NK-92 treated with Interleukin-12 subunit alpha and Interleukin-12 subunit beta, amount 100 ng/mL, for 24 hours (cell line): Measurements from ENCODE around the gene NAA40.
"Not testable (repeated sequence)": the region's sequence is repeated elsewhere in the genome, so short reads cannot be mapped to it uniquely, and the experiment has no call there.

Experiments used
- DNase-seq: peaks from one replicate; lab custom pipeline; 2025; lab: John Stamatoyannopoulos, UW

The NAA40 gene

GRCh38 chr11:63939397-63939891, 642 bp downstream of the NAA40 start:
- no peak for DNase-seq

DNA sequence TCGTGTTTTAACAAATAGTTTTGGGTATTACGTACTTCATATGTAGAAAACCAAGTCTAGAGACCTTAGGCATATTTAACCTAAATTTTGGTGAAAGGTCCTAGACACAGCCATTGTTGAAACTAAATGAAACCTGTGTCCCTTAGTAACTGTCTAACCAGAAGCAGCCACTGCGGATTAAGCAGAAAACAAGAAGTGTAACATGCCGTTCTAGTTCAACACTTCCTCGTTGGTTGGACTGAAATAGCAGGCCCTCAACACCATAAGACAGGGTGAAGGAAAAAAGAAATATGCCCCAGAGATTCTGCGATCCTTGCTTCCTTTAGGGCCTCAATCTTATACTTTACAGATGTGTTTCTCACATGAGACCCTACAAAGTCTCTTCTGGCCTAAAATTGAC, 2.0 kb downstream of the NAA40 start:
- no peak for DNase-seq

DNA sequence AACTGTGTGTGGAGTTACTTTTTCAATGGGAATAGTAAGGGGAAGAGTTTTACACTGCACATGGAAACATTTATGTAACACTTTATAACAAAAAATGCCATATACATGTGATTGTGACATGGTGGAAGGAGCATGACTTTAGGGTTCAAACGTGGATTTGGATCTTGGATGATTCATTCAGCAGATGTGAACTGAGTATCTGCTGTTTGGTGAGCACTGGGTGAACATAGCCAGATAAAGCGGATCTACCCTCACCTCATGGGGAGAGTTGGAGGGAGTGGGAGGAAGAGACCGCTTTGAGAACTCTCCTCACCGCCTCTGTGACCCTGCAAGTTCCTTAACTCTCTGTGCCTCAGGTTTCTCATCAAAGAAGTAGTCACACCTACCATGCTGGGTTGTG, 3.1 kb downstream of the NAA40 start:
- DNase-seq, result no peak

GRCh38 chr11:63942803-63943202, 4.0 kb downstream of the NAA40 start:
- DNase-seq, result no peak

GRCh38 chr11:63944987-63945386, 6.2 kb downstream of the NAA40 start:
- no peak for DNase-seq

DNA sequence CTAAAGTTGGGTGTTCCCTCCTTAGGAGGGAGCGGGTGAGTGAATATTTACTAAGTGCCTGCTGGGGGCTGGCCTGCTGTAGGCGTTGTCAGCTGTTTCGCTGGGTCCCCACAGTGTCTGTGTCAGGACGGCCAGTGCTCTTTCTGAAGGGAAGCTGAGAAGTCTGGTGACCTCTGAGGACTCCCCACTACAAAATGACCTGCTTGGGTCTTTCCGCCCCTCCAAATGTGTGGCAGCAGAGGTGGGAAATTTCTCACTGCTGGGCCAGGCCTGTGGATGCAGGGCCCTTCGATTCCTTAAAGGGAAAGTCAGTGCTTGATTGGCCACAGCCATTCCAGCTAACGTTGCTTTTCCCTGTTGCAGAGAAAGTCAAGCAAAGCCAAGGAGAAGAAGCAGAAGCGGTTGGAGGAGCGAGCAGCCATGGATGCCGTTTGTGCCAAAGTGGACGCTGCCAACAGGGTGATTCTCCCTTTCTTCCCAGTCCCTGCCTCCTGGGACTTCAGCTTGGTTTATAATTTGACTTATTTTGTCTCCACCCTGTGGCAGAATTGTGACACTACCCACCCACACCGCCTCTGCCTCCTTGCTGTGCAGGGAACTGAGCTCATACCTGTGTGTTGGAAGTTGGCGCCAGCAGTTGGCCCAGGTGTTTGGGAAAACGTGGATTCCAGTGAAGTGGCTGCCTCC, 6.8 kb downstream of the NAA40 start:
- no peak for DNase-seq

- peak; percentile 61 for DNase-seq
Measured at GRCh38 chr11:63951779-63952536, 13.2 kb downstream of the NAA40 start.

DNA sequence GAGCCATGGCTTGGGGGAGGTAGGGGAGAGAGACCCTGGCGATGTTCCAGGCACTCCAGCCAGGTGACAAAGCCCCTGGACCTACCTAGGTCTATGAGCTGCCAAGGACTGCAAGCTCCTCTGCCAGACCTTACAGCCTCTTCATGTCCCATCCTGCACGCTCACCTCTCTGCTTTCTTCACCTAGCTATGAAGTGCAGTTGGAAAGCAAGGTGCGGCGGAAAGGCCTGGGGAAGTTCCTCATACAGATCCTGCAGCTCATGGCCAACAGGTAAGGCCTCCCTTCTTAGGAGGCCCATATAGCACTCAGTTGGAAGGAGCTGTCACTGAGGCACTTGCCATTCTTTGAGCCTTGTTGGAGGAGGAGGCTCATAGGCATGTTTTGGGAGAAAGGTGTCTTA, 13.8 kb downstream of the NAA40 start:
- DNase-seq, result no peak

- DNase-seq, result no peak
Measured at GRCh38 chr11:63958008-63958407, 19.2 kb downstream of the NAA40 start.

DNA sequence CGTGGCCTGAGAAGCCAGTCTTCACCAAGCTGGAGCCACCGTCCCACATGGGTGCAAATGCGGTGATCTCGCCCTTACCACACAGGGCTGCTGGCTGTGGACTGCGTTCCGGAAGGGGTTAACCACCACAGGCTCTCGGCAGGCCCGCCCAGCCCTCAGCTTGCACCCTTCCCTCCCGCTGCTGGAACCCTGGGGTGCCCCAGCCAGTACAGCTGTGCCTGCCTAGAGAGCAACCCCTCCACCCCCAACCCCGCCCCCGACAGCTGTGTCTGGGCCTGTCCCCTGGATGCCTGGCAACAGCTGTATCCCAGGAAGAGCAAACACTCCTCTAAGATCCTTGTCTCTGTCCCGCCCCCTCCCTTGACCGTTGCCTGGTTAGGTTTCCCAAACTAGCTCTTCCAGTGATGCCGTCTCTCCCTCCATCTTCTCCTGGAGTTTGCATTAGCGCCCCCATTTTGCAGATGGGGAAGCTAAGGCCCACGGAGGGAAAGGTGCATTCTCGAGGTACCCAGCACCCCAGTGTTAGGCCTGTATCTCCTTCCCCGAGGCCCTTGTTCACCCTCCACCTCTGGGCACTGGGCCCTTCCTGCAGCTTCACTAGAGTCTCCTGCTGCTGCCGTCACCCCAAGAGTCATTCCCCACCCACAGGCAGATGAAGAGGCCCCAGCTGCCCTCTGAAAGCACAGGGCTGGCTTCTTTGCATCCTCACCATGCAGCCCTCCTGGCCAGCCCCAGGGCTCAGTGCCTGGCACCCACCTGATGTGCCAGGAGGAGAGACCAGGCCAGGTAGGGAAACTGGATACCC, 23.0 kb downstream of the NAA40 start:
- peak; percentile 76 for DNase-seq

DNA sequence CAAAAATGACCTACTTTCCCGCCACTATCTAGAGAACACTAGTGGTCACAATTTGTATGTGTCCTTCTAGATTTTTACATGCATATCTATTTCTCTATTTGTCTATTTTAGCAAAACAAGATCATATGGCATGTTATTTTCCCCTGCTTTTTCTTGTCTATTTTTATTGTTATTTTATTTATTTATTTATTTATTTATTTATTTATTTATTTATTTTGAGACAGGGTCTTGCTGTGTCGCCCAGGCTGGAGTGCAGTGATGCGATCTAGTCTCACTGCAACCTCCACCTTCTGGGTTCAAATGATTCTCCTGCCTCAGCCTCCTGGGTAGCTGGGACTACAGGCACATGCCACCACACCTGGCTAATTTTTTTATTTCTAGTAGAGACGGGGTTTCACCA, 25.1 kb downstream of the NAA40 start:
- DNase-seq, result not testable (repeated sequence)

- no peak for DNase-seq
Measured at GRCh38 chr11:63966444-63966843, 27.6 kb downstream of the NAA40 start.

DNA sequence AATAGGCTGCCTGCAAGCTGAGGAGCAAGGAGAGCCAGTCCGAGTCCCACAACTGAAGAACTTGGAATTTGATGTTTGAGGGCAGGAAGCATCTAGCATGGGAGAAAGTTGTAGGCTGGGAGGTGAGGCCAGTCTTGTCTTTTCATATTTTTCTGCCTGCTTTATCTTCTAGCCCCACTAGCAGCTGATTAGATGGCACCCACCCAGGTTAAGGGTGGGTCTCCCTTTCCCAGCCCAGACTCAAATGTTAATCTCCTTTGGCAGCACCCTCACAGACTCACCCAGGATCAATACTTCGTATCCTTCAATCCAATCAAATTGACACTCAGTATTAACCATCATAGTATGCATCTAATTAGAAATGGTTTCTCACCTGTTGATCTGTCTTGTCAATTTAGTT, 30.7 kb downstream of the NAA40 start:
- DNase-seq, result no peak

DNA sequence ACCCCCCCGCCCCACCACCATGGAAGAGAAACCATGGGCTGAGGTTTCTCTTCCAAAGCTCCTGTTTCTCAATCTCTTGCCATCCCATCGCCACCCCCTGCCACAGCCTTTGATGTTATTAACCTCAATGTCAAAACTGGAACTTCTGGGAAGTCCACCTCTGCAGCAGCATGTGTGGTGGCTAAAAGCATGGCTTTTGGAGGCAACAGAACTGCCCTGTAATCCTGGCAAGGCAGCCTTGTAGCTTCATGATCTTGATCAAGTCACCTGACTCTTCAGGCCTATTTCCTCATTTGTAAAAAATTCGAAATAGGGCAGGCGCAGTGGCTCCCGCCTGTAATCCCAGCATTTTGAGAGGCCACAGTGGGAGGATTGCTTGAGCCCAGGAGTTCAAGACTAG, 32.1 kb downstream of the NAA40 start:
- no peak for DNase-seq

DNA sequence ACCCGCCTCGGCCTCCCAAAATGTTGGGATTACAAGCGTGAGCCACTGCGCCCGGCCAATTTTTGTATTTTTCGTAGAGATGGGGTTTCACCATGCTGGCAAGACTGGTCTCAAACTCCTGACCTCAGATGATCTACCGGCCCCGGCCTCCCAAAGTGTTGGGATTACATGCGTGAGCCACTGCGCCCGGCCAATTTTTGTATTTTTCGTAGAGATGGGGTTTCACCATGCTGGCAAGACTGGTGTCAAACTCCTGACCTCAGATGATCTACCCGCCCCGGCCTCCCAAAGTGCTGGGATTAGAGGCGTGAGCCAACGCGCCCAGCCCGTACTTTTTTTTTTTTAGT, 35.1 kb downstream of the NAA40 start:
- DNase-seq, result not testable (repeated sequence)

GRCh38 chr11:63974259-63975143, 35.7 kb downstream of the NAA40 start, which contains the start of gene COX8A:
Gene COX8A (plus strand): TSS chr11:63974620. CDS start chr11:63974681, 61 bp downstream.
- DNase-seq, result peak; percentile 93

GRCh38 chr11:63978551-63979239, 39.9 kb downstream of the NAA40 start:
- DNase-seq, result no peak

GRCh38 chr11:63979426-63979825, 40.6 kb downstream of the NAA40 start:
- DNase-seq, result no peak

DNA sequence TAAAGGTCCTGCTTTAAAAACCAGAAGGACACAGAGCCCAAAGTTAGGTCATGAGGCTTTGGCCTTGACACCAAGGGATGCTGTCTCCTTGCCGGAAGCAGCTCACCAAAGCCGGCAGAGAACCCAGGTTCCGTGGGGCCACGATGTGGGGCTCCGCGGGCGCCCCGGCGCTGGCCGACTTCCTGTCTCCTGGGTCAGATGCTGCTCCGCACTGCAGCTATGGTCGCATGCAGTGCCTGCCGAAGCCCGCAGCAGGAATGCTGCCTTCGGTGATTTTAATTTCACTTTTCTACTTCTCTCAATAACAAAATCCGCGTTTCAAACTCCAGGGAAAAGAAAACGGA, 47.0 kb downstream of the NAA40 start:
- peak; percentile 59 for DNase-seq

GRCh38 chr11:63986156-63986931, 47.5 kb downstream of the NAA40 start, which contains the start of gene OTUB1:
Gene OTUB1 (plus strand): TSS chr11:63986438. CDS start chr11:63986457, 19 bp downstream.
- DNase-seq, result peak; percentile 82
